Heart left ventricle (tissue), 16 donors: ENCODE measurements around the gene LILRA5. TPM values are rescaled to one million over a fixed set of nuclear protein-coding genes. Genes with fewer than 3 reads are reported as not detected.

Experiments
- ATAC-seq, 4 donors: fragments of 200-7000 bp; cut with Tn5 transposase; one replicate each; pipeline ENCODE4 v1.9.1; 2020 to 2022; ENCODE audit warnings: moderate library complexity in 4 of 4, mild to moderate bottlenecking in 3 of 4, moderate number of reproducible peaks in 1 of 4
- DNase-seq, 5 donors: peaks; one replicate each; pipeline ENCODE4 v3.0.0-alpha.2; 2020
- H3K27ac ChIP-seq, 12 donors: fragments of 200-600 bp; sonication (generic) in 4 of 12; one replicate each; pipeline versions ENCODE4 v1.5.0 to v1.8.0; 2016 to 2022; ENCODE audit warnings: mild to moderate bottlenecking in 2 of 12
- H3K27me3 ChIP-seq, 9 donors: fragments of 200-600 bp; sonication (generic) in 2 of 9; one replicate each; pipeline versions ENCODE4 v1.5.1 to v1.8.0; 2016 to 2022; ENCODE audit warnings: mild to moderate bottlenecking in 3 of 9
- H3K36me3 ChIP-seq, 9 donors: fragments of 200-600 bp; sonication (generic) in 2 of 9; one replicate each; pipeline versions ENCODE4 v1.5.0 to v1.8.0; 2018 to 2022; ENCODE audit warnings: mild to moderate bottlenecking in 2 of 9
- H3K4me1 ChIP-seq, 12 donors: fragments of 200-600 bp; sonication (generic) in 4 of 12; one replicate each; pipeline versions ENCODE4 v1.5.0 to v1.8.0; 2016 to 2022; ENCODE audit warnings: mild to moderate bottlenecking in 3 of 12
- H3K4me3 ChIP-seq, 12 donors: fragments of 200-600 bp; sonication (generic) in 4 of 12; one replicate each; pipeline versions ENCODE4 v1.5.0 to v1.8.0; 2017 to 2022; ENCODE audit warnings: mild to moderate bottlenecking in 9 of 12, moderate library complexity in 4 of 12
- H3K9me3 ChIP-seq, 12 donors: fragments of 200-600 bp; sonication (generic) in 4 of 12; one replicate each; pipeline versions ENCODE4 v1.5.0 to v1.8.0; 2016 to 2022; ENCODE audit warnings: mild to moderate bottlenecking in 1 of 12
- POLR2A ChIP-seq, 2 donors: fragments of 450-650 bp; IDR thresholded peaks; one replicate each; pipeline ENCODE4 v1.6.1; 2017; ENCODE audit warnings: antibody characterized with exemption in 2 of 2, mild to moderate bottlenecking in 2 of 2, moderate library complexity in 2 of 2
- WGBS, 4 donors: extraction: QIAGEN DNeasy Blood & Tissue Kit in 2 of 4; methylation state at CpG; one replicate each; pipeline versions ENCODE4 v1.1.5 to v1.1.7; 2013 to 2018; 5-methylcytosine and 5-hydroxymethylcytosine counted together
- intact Hi-C, 10 donors: fragments of 100-400 bp; cut with DNase I; formaldehyde crosslinking; loops; one replicate each; pipeline versions ENCODE4 v1.11.1 to v1.14.2; 2022
- polyA plus RNA-seq, 2 donors: library from polyadenylated mRNA; stranded (reverse); fragments of 200-250 nt; gene quantifications; one replicate each; pipeline ENCODE4 v1.2.3, GENCODE V29; 2013
- total RNA-seq, 9 donors: library from RNA; depleted of rRNA in 2 of 9; stranded (reverse); fragments of >200 nt in 2 of 9; fragmentation: NEBNext Ultra II Directional in 3 of 9; extraction: Animal tissue kit (Norgen Biotek cat#: 25700) in 3 of 9; gene quantifications; one replicate each; pipeline versions ENCODE4 v1.1.0 to v1.2.4, GENCODE V29; 2016 to 2023
- TF ChIP-seq, protein P1 (sequence below), 12 donors: fragments of 200-600 bp; sonication (generic) in 4 of 12; IDR thresholded peaks; one replicate each; pipeline versions ENCODE4 v1.5.0 to v1.8.0; 2018 to 2022; ENCODE audit warnings: antibody characterized with exemption in 12 of 12, mild to moderate bottlenecking in 5 of 12
- donor health status: ischemic (EF 13 %, LVEDD 7.1; RV severe dilation, severe dysfunction).
- donor health status: healthy with polysubstance abuse.
- donor health status: DM: no; HTN: yes; CAD: no.
- donor health status: DM: no; HTN: no; CAD: no.
- donor health status: ischemic (EF 25% LVEDD 6.9; RV normal size, moderate dysfunction).
- donor health status: ischemic (EF 25% LVEDD 5.7; RV mildly dilated, moderate dysfunction).
- donor health status: healthy.
- donor health status: DM: yes; HTN: yes; CAD: no.
- donor health status: ischemic (EF 35%, LVEDD 5.7; RV mildly dilated, moderate dysfunction).
- donor health status: nonischemic (EF 11% LVEDD 7.7; RV severe dilation, severe dysfunction).
- donor health status: DM: yes; HTN: yes; CAD: no.
- donor health status: PGD.
- donor health status: ischemic (EF 29% LVEDD 5.4; RV normal size, mild dysfunction).
- donor health status: nonischemic (EF 23%, LVEDD 6.1; RV moderate dilation, normal function).

Gene LILRA5
- total and polyA plus RNA-seq, 11 donors, result 0.19 to 16.2 (median 1.5) TPM; not detected in 1

DNA sequence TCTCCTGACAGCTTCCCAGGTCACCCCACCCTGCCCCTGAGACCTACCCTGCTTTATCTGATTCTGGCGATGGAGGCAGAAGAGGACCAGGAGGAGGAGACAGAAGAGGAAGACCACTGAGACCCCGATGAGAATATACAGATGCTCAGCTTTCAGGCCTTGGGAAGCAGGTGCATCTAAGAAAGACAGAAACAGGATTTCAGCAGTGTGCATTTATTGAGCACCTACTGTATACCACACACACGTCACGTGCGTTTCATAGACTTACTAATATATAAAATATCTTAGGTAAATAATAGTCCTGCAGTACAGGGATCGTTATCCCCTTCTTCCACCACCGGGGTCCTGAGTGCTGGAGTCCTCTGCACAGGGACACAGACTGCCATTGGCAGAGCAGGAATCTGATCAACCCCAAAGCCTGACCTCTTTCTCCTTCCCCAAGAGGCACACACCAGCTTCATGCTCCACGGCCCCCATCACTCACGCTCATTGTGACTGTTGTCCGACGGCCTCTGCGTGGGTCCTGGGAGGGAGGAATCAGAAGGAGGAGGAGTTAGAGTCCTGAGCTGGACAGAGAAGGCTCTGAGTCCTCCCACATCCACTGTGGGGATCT, 43.6 kb upstream of the LILRA5 start:
- Histone ChIP-seq H3K9me3 (no peaks in the 10 kb centered on the region), H3K4me3 (no peak overlapping the region), H3K36me3 (peaks cover 0 to 32% (median 0%) of the 10 kb centered on the region in 9 donors), H3K27ac (no peak overlapping the region), H3K27me3 (peaks cover 0 to 6% (median 0%) of the 10 kb centered on the region in 9 donors), H3K4me1 (no peaks in the 10 kb centered on the region)
- WGBS, 4 donors, result 80 to 81% (median 80%) methylated on average over 12 of the region's 12 CpGs
- ATAC-seq, result no peak
- intact Hi-C loops, result no loop called here
- no peak for DNase-seq
- TF ChIP-seq POLR2A (IDR thresholded peaks at IDR 0.05), result no peak
- TF ChIP-seq, protein P1, sequence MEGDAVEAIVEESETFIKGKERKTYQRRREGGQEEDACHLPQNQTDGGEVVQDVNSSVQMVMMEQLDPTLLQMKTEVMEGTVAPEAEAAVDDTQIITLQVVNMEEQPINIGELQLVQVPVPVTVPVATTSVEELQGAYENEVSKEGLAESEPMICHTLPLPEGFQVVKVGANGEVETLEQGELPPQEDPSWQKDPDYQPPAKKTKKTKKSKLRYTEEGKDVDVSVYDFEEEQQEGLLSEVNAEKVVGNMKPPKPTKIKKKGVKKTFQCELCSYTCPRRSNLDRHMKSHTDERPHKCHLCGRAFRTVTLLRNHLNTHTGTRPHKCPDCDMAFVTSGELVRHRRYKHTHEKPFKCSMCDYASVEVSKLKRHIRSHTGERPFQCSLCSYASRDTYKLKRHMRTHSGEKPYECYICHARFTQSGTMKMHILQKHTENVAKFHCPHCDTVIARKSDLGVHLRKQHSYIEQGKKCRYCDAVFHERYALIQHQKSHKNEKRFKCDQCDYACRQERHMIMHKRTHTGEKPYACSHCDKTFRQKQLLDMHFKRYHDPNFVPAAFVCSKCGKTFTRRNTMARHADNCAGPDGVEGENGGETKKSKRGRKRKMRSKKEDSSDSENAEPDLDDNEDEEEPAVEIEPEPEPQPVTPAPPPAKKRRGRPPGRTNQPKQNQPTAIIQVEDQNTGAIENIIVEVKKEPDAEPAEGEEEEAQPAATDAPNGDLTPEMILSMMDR (IDR thresholded peaks at IDR 0.05), result no peak

DNA sequence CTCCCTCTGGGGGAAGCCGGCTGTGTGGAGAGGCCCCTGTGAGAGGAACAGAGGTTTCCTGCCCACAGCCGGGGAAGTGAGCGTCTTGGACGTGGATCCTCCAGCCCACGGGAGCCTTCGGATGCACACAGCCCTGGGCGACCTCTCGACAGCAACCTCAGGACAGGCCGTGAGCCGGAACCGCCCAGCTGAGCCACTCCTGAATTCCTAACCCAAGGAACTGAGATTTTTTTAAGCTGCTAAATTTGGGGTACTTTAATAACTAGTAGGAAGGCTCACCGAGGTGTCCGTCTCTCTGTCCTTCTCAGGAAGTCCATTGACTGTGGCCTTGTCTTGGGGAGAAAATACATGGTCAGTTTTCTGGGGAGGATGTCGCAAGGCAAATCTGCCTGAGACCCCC, 42.7 kb upstream of the LILRA5 start:
- WGBS, 4 donors, result 53 to 83% (median 70%) methylated on average over 14 of the region's 14 CpGs
- Histone ChIP-seq H3K9me3 (no peaks in the 10 kb centered on the region), H3K4me1 (no peaks in the 10 kb centered on the region), H3K36me3 (peaks cover 0 to 32% (median 0%) of the 10 kb centered on the region in 9 donors), H3K27me3 (peaks cover 0 to 6% (median 0%) of the 10 kb centered on the region in 9 donors), H3K27ac (no peak overlapping the region), H3K4me3 (no peak overlapping the region)
- DNase-seq (no peak), ATAC-seq (no peak)
- no peak for TF ChIP-seq POLR2A (IDR thresholded peaks at IDR 0.05)
- TF ChIP-seq, protein P1 (IDR thresholded peaks at IDR 0.05), result no peak
- intact Hi-C loops, result no loop called here

DNA sequence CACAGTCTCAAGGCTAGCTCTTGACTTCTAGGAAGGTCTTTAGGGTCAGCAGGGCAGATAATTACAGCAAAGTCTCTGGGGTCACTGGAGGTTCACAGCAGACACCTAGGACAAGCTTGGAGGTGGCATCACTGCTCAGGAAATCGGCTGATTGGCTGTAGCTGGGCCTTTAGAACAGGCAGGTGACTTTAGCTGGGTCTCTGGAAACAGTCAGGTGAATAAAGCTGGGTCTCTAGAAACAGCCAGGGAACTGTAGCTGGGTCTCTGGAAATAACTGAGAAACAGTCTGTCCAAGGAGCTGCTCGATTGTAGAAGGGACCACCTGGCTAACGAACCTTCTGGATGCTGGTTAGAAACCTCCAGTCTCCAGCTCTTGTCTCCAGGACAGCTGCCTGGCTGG, 41.8 kb upstream of the LILRA5 start:
- intact Hi-C loops, result no loop called here
- H3K27me3 ChIP-seq, result peaks cover 0 to 6% (median 0%) of the 10 kb centered on the region in 9 donors

DNA sequence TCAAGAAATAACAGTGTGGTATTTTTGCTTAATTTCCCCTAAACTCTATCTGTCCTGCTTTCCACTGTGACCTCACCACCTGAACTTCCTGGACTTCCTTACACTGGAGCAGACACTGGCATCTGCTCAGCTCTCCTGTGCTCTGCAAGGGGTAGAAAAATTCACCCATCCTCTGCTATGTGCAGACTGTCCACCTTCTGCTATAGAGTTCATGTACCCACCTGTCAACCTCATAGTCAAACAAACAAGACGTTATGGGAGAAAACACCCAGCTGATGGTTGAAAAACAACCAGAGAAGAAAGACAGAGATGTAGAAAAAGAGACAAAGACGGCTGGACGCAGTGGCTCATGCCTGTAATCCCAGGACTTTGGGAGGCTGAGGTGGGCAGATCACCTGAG, 39.6 kb upstream of the LILRA5 start:
- intact Hi-C loops, result no loop called here
- H3K4me1 ChIP-seq, result no peaks in the 10 kb centered on the region
- H3K27ac ChIP-seq, result peak overlapping the region in 1 of 12 donors; percentile 6
- 67 to 80% (median 71%) methylated on average over 3 of the region's 3 CpGs for WGBS, 4 donors
- ATAC-seq, result no peak
- no peak overlapping the region for H3K4me3 ChIP-seq
- H3K36me3 ChIP-seq, result peaks cover 0 to 32% (median 0%) of the 10 kb centered on the region in 9 donors
- no peak for DNase-seq
- H3K9me3 ChIP-seq, result no peaks in the 10 kb centered on the region
- TF ChIP-seq, protein P1 (IDR thresholded peaks at IDR 0.05), result no peak
- no peak for TF ChIP-seq POLR2A (IDR thresholded peaks at IDR 0.05)
- peaks cover 0 to 11% (median 0%) of the 10 kb centered on the region in 9 donors for H3K27me3 ChIP-seq

More for the DNA sequence above, 41.8 kb upstream of the LILRA5 start:
- Histone ChIP-seq H3K9me3 (no peaks in the 10 kb centered on the region), H3K4me1 (no peaks in the 10 kb centered on the region), H3K36me3 (peaks cover 0 to 32% (median 0%) of the 10 kb centered on the region in 9 donors), H3K27ac (no peak overlapping the region), H3K4me3 (no peak overlapping the region)
- no peak for DNase-seq
- TF ChIP-seq, protein P1 (IDR thresholded peaks at IDR 0.05), result no peak
- no peak for TF ChIP-seq POLR2A (IDR thresholded peaks at IDR 0.05)
- no peak for ATAC-seq
- WGBS, 4 donors, result 50 to 63% (median 61%) methylated on average over 3 of the region's 3 CpGs
